GM15510 (cell line): Measurements from ENCODE around the gene KANSL2.

Source experiments
- POLR2A ChIP-seq: IDR thresholded peaks from 3 replicates; pipeline ENCODE4 v1.6.1; 2011; ENCODE audit warnings: borderline replicate concordance; ENCODE audit not compliant: insufficient read length; ENCODE audit errors: extremely low read depth

The KANSL2 gene

GRCh38 chr12:48681710-48682532, at the start of gene KANSL2:
Gene KANSL2 (minus strand): TSS chr12:48682238. CDS start chr12:48681632, 606 bp downstream.
- TF ChIP-seq POLR2A = peak; percentile 98

GRCh38 chr12:48728807-48729206, 46.8 kb upstream of the KANSL2 start:
- no peak for TF ChIP-seq POLR2A

GRCh38 chr12:48717252-48717695, 35.2 kb upstream of the KANSL2 start:
- no peak for TF ChIP-seq POLR2A

- TF ChIP-seq POLR2A = peak; percentile 70
Measured at GRCh38 chr12:48716493-48717251, 34.6 kb upstream of the KANSL2 start, which contains the start of gene CCNT1. Gene CCNT1 (minus strand): TSS chr12:48716707. CDS start chr12:48716675, 32 bp downstream.

GRCh38 chr12:48716168-48716492, 34.1 kb upstream of the KANSL2 start:
- TF ChIP-seq POLR2A = no peak

- TF ChIP-seq POLR2A = no peak
Measured at GRCh38 chr12:48712209-48712608, 30.2 kb upstream of the KANSL2 start.

GRCh38 chr12:48696626-48697025, 14.6 kb upstream of the KANSL2 start:
- TF ChIP-seq POLR2A = no peak

GRCh38 chr12:48695859-48696258, 13.8 kb upstream of the KANSL2 start:
- no peak for TF ChIP-seq POLR2A

- TF ChIP-seq POLR2A = no peak
Measured at GRCh38 chr12:48694038-48694437, 12.0 kb upstream of the KANSL2 start.

- no peak for TF ChIP-seq POLR2A
Measured at GRCh38 chr12:48693572-48693971, 11.5 kb upstream of the KANSL2 start.

GRCh38 chr12:48691826-48692487, 9.9 kb upstream of the KANSL2 start:
- TF ChIP-seq POLR2A = no peak

GRCh38 chr12:48690990-48691389, 9.0 kb upstream of the KANSL2 start:
- no peak for TF ChIP-seq POLR2A

GRCh38 chr12:48690436-48690835, 8.4 kb upstream of the KANSL2 start:
- no peak for TF ChIP-seq POLR2A

- TF ChIP-seq POLR2A = no peak
Measured at GRCh38 chr12:48688836-48689235, 6.8 kb upstream of the KANSL2 start.

- TF ChIP-seq POLR2A = no peak
Measured at GRCh38 chr12:48687592-48687991, 5.6 kb upstream of the KANSL2 start.
